ENCODE data around the gene KCNQ2.

GRCh38 chr20:63368151-63368550 is 104.3 kb downstream of the KCNQ2 start:
- TF ChIP-seq POLR2A (IDR thresholded peaks at IDR 0.05) (no peak), CTCF (IDR thresholded peaks at IDR 0.05 in 8 of 11, conservative IDR thresholded peaks at IDR 0.05 in 3 of 11) (no peak), POLR2AphosphoS5 (IDR thresholded peaks at IDR 0.05) (no peak)

Measured in spleen (tissue), 7 donors.